SW480 (cell line): ENCODE measurements around the gene HNRNPAB.
"Not testable (repeated sequence)": the region's sequence is repeated elsewhere in the genome, so short reads cannot be mapped to it uniquely, and the experiment has no call there.

ENCODE experiments used
- DNase-seq: peaks from one replicate; pipeline ENCODE4 v3.0.0-alpha.2; 2016; ENCODE audit warnings: low spot score

The HNRNPAB gene

GRCh38 chr5:178230879-178231538, 26.7 kb downstream of the HNRNPAB start:
- no peak for DNase-seq

- DNase-seq = no peak
Observed at GRCh38 chr5:178231539-178232123, 27.3 kb downstream of the HNRNPAB start.

- DNase-seq = peak; percentile 75
Observed at GRCh38 chr5:178232124-178232919, 28.0 kb downstream of the HNRNPAB start, which contains the start of gene PHYKPL. Gene PHYKPL (minus strand): TSS chr5:178232802. CDS start chr5:178232550, 252 bp downstream.

- DNase-seq = no peak
Observed at GRCh38 chr5:178232920-178233429, 28.6 kb downstream of the HNRNPAB start.

- DNase-seq = no peak
Observed at GRCh38 chr5:178234121-178234749, 29.9 kb downstream of the HNRNPAB start.

- peak; percentile 59 for DNase-seq
Observed at GRCh38 chr5:178234750-178235587, 30.6 kb downstream of the HNRNPAB start.

- DNase-seq = no peak
Observed at GRCh38 chr5:178235588-178235974, 31.2 kb downstream of the HNRNPAB start.

GRCh38 chr5:178236126-178236525, 31.8 kb downstream of the HNRNPAB start:
- no peak for DNase-seq

- DNase-seq = peak; percentile 65
Observed at GRCh38 chr5:178236679-178237078, 32.3 kb downstream of the HNRNPAB start.

GRCh38 chr5:178237431-178238312, 33.3 kb downstream of the HNRNPAB start:
- no peak for DNase-seq

- no peak for DNase-seq
Observed at GRCh38 chr5:178238313-178238635, 33.9 kb downstream of the HNRNPAB start.

- no peak for DNase-seq
Observed at GRCh38 chr5:178238711-178239592, 34.6 kb downstream of the HNRNPAB start.

GRCh38 chr5:178239626-178240301, 35.4 kb downstream of the HNRNPAB start:
- not testable (repeated sequence) for DNase-seq

GRCh38 chr5:178240341-178240741, 36.0 kb downstream of the HNRNPAB start:
- no peak for DNase-seq

GRCh38 chr5:178240766-178241165, 36.4 kb downstream of the HNRNPAB start:
- DNase-seq = no peak

- no peak for DNase-seq
Observed at GRCh38 chr5:178241231-178241663, 36.9 kb downstream of the HNRNPAB start.

GRCh38 chr5:178241688-178242231, 37.4 kb downstream of the HNRNPAB start:
- DNase-seq = no peak

GRCh38 chr5:178242416-178242815, 38.1 kb downstream of the HNRNPAB start:
- no peak for DNase-seq

GRCh38 chr5:178244576-178244975, 40.2 kb downstream of the HNRNPAB start:
- DNase-seq = no peak
